ENCODE measurements around the gene SERBP1.
"Not testable (repeated sequence)": the region's sequence is repeated elsewhere in the genome, so short reads cannot be mapped to it uniquely, and the experiment has no call there.

Gene SERBP1

GRCh38 chr1:67404212-67404620, 26.0 kb downstream of the SERBP1 start:
- no peak for DNase-seq

GRCh38 chr1:67401443-67401842, 28.8 kb downstream of the SERBP1 start:
- DNase-seq, result no peak

- DNase-seq, result not testable (repeated sequence)
Observed at GRCh38 chr1:67400029-67400786, 30.0 kb downstream of the SERBP1 start.

GRCh38 chr1:67399199-67399993, 30.8 kb downstream of the SERBP1 start:
- DNase-seq, result no peak

GRCh38 chr1:67394548-67394947, 35.7 kb downstream of the SERBP1 start:
- DNase-seq, result no peak

- DNase-seq, result no peak
Observed at GRCh38 chr1:67393737-67394136, 36.5 kb downstream of the SERBP1 start.

- no peak for DNase-seq
Observed at GRCh38 chr1:67393240-67393639, 37.0 kb downstream of the SERBP1 start.

- DNase-seq, result no peak
Observed at GRCh38 chr1:67390041-67390887, 39.9 kb downstream of the SERBP1 start.

GRCh38 chr1:67383999-67384638, 46.1 kb downstream of the SERBP1 start:
- no peak for DNase-seq

- DNase-seq, result no peak
Observed at GRCh38 chr1:67382292-67382691, 47.9 kb downstream of the SERBP1 start.

GRCh38 chr1:67381154-67381553, 49.0 kb downstream of the SERBP1 start:
- no peak for DNase-seq

GRCh38 chr1:67377253-67377652, 52.9 kb downstream of the SERBP1 start:
- DNase-seq, result peak; percentile 38

GRCh38 chr1:67376381-67376780, 53.8 kb downstream of the SERBP1 start:
- no peak for DNase-seq

GRCh38 chr1:67372898-67373297, 57.3 kb downstream of the SERBP1 start:
- DNase-seq, result no peak

- no peak for DNase-seq
Observed at GRCh38 chr1:67372136-67372535, 58.1 kb downstream of the SERBP1 start.

GRCh38 chr1:67371681-67372080, 58.5 kb downstream of the SERBP1 start:
- DNase-seq, result no peak

- DNase-seq, result no peak
Observed at GRCh38 chr1:67371043-67371442, 59.2 kb downstream of the SERBP1 start.

GRCh38 chr1:67368046-67368514, 62.1 kb downstream of the SERBP1 start:
- DNase-seq, result no peak

GRCh38 chr1:67367370-67368045, 62.7 kb downstream of the SERBP1 start:
- DNase-seq, result peak; percentile 49

- DNase-seq, result no peak
Observed at GRCh38 chr1:67361641-67362040, 68.6 kb downstream of the SERBP1 start.

GRCh38 chr1:67359592-67359991, 70.6 kb downstream of the SERBP1 start:
- DNase-seq, result no peak
